NCI-H82 treated with DMSO at 0.1 percent for 48 hours (cell line): Measurements from ENCODE around the gene TTC6.

ENCODE experiments used
- DNase-seq: peaks from one replicate; lab custom pipeline; 2025; ENCODE audit not compliant: unreplicated experiment; lab: John Stamatoyannopoulos, UW

Gene TTC6

GRCh38 chr14:37595809-37596621 is 586 bp downstream of the TTC6 start:
- DNase-seq: peak; percentile 72

GRCh38 chr14:37596790-37597472 is 1.5 kb downstream of the TTC6 start:
- DNase-seq: no peak

GRCh38 chr14:37597538-37597913 is 2.1 kb downstream of the TTC6 start:
- DNase-seq: no peak

- no peak for DNase-seq
Observed at GRCh38 chr14:37597914-37598746, 2.7 kb downstream of the TTC6 start.

- DNase-seq: no peak
Observed at GRCh38 chr14:37598747-37599506, 3.5 kb downstream of the TTC6 start.

- DNase-seq: no peak
Observed at GRCh38 chr14:37599507-37600368, 4.3 kb downstream of the TTC6 start.

GRCh38 chr14:37600880-37601741 is 5.7 kb downstream of the TTC6 start:
- DNase-seq: no peak

- DNase-seq: no peak
Observed at GRCh38 chr14:37601865-37602264, 6.4 kb downstream of the TTC6 start.

- no peak for DNase-seq
Observed at GRCh38 chr14:37602605-37603453, 7.4 kb downstream of the TTC6 start.

GRCh38 chr14:37603688-37604251 is 8.3 kb downstream of the TTC6 start:
- no peak for DNase-seq

- no peak for DNase-seq
Observed at GRCh38 chr14:37606678-37607077, 11.2 kb downstream of the TTC6 start.

- no peak for DNase-seq
Observed at GRCh38 chr14:37608649-37609048, 13.2 kb downstream of the TTC6 start.

- no peak for DNase-seq
Observed at GRCh38 chr14:37610945-37611523, 15.6 kb downstream of the TTC6 start.

- DNase-seq: no peak
Observed at GRCh38 chr14:37615582-37616289, 20.3 kb downstream of the TTC6 start.

- DNase-seq: no peak
Observed at GRCh38 chr14:37616853-37617252, 21.4 kb downstream of the TTC6 start.

GRCh38 chr14:37617864-37618365 is 22.5 kb downstream of the TTC6 start:
- DNase-seq: no peak
